Embryonic facial prominence (tissue), 1 donor: ENCODE results near the gene RTN4R.
"Not testable (repeated sequence)": the region's sequence is repeated elsewhere in the genome, so short reads cannot be mapped to it uniquely, and the experiment has no call there.

ENCODE experiments used
- DNase-seq: peaks from one replicate; pipeline ENCODE4 v3.0.0-alpha.2; 2016; ENCODE audit errors: extremely low spot score

Gene RTN4R

GRCh38 chr22:20271114-20271994, 3.2 kb upstream of the RTN4R start:
- no peak for DNase-seq

DNA sequence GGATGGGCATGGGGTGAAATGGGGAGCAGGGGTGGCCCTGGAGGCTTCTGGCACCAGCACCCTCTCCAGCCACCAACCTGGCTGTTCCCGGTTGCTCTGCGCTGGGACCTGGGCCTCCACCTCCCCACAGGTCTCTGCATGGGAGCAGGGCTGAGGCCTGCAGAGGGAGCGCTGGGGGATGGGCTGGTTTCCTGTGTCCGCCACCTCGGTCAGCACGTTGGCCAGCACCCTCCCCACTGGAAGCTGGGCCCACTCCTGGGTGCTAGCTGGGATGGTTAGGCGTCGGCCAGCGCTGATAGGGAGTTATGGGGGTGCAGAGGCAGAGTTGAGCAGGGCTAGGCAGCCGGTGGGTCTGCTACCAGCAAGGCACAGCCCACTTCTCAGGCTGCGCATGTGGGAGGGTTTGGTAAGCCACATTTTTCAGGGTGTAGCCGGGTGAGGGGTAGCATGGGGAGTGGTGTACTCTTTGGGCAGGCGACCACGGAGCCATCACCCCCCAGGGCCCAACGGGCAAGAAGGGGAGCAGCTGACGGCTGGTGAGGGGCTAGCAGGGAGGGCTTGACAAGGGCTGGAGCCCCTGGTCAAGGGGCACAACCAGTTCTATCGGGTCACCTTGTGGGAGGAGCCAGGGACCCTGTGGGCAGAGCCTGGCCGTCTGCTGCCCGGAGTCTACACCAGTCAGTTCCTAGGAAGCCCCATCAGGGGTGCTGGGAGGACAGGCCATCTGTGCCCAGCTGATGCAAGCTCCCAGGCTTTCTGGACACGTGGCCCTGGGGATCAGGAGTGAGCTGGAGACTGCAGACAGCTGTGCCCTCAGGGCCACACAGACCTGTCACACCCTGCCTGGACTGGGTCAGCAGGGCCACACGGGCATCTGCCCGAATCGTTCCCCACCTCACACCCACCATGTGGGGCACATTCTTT, 2.3 kb upstream of the RTN4R start:
- DNase-seq = not testable (repeated sequence)

- not testable (repeated sequence) for DNase-seq
These were observed 1.6 kb upstream of the RTN4R start for GRCh38 chr22:20269673-20270072.

DNA sequence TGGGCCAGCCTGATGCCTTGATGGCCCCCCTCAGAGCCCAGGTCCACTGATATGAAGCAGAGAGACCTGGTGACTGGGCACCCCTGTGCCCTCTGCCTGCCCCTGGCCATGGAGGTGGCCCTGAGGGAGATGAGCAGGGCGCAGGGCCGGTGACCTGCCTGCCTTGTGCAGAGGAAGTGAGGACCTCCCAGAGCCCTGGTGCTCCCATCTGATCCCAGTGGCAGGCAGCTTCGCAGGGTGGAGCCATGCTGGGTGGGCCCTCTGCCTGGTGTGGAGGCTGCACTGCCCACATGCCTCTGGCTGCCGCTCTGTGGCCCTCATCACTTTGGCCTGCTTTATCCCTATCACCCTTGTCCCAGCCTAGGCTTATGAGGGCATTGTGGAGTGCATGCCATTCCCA, 1.1 kb upstream of the RTN4R start:
- DNase-seq = not testable (repeated sequence)

DNA sequence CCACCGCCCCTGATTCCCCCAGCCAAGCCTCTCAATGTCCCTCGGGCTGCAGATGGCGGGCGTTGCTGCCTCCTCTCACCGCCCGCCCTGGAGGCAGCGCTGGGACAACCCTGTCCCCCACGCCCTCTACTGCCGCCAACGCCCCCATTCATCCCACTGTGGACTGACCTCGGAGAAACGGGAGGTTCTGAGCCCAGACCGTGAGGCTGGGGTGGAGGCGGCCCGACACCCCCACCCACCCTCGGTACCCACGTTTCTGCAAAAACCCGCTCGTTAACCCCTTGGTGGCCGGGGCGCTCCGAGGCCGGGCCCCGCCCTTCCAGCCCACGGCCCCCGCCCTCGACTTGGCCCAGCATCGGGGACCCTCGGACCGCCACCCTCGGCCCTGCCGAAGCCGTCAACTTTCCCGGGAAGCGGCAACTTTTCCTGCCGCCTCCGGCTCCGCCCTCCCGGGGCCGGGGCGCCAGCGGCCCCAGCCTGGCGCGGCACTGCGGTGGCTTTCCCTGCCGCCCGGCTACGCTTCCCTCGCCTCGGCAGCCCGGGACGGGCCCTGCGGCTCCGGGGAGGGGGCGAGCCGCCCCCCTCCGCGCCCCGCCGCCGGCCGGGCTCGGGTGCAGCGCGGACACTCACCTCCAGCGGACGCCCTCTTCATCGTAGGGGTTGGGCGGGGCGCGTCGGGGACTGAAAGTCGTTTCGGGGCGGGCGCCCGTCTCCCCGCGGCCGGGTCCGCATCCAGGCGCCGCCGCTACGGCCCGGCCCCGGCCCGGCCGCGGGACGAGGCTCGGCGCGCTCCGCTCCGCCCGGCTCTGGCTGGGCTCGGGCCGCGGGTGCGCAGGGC, 458 bp downstream of the RTN4R start:
- DNase-seq = no peak

GRCh38 chr22:20266667-20267440, 1.3 kb downstream of the RTN4R start:
- DNase-seq = not testable (repeated sequence)

DNA sequence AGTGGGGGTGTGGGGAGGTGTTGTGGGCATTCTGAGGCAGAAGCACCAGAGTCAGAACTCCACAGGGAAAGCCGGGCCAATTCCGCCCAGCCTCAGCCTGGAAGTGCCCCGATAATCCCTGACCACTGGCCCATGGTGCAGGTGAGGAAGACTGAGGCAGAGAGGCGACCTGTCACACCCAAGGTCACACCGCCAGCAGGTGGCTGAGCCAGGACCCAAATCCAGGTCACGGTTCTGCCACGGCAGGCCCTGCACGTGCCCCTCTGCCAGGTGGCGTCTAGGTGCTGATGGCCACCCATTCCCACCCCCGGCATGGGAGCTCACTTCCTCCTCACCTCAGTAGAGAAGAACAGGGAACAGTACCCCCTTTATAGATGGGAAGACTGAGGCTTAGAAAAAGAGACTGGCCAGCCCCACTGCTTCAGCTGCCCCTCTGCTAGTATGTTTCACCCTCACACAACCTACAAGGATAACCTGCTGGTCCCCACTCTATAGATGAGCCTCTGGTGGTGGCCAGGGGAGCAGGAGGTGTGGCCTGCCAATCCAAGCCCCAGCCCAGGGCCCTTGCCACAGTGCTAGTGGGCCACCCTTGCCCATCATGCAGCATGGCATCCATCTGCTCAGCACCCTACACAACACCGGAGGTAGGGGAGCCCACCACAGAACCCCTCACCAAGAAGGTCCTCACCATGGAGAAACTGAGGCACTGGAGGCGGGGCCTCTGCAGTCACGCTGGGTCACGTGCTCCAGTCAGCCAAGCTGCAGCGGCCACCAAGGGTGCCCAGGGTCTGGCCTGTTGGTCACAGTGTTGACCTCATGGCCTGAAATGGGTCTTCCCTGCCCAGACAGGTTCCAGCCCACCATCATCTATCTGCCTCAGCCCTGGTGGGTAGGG, 2.1 kb downstream of the RTN4R start:
- not testable (repeated sequence) for DNase-seq

- DNase-seq = no peak
These were observed 3.3 kb downstream of the RTN4R start for GRCh38 chr22:20264614-20265452.

GRCh38 chr22:20263404-20264281, 4.5 kb downstream of the RTN4R start:
- not testable (repeated sequence) for DNase-seq

- no peak for DNase-seq
These were observed 5.5 kb downstream of the RTN4R start for GRCh38 chr22:20262582-20263147.

DNA sequence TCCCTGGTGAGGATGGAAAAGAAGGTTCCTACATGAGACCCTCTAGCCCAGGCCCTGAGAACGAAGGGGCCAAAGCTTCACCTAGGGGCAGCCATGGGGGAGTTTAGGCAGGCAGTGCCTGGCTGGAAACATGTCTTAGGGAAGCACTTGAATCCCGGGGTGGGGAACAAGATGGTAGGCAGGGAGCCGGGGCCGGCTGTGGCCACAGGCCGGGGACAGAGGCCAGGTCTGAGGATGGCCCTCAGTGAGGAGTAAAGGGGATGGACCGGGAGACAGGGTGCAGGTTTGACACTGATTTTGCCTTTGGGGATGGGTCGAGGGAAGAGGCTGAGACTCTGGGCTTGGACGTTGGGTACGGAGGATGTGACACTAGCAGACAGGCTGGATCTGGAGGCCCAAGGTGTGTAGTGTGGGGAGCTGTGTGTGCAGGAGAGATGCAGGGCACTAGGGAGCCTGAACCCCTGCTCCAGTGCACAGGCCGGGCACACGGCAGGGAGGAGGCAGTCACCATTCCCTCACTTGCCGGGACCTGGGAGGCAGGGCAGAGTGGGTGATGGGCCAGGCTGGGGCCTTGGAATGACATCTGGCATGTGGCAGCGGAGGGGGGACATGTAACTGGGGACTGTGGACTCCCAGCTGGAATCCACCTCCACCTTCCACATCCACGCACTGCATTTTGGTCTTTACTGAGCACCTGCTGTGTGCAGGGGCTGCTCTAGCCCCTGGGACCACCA, 6.1 kb downstream of the RTN4R start:
- DNase-seq = no peak

- no peak for DNase-seq
These were observed 7.9 kb downstream of the RTN4R start for GRCh38 chr22:20260071-20260765.

DNA sequence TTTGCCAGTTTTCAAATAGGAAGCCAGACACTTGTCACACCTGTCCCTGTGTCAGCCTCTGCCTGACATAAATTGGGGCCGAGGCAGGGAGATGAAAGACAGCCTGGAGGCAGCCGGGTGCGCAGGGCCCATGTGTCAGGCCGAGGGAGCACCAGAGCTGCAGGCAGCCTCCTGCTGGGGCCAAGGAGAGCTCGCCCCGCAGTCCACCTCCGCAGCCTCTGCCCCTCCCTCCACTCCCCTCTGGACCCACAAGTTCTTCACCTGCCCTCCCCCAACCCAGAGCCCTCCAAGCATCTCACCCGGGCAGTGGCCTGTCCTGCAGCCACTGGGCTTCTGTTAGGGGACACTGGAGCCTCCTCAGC, 8.8 kb downstream of the RTN4R start:
- DNase-seq = no peak

- no peak for DNase-seq
These were observed 9.4 kb downstream of the RTN4R start for GRCh38 chr22:20258584-20259326.

- no peak for DNase-seq
These were observed 10.2 kb downstream of the RTN4R start for GRCh38 chr22:20258021-20258299.
